Transverse colon (tissue), 4 donors: ENCODE results near the gene TSG101.

ENCODE experiments used
- CTCF ChIP-seq, 5 experiments: fragments of 200-600 bp in 3 of 5; fragments of 450-650 bp in 2 of 5; sonication (generic) in 3 of 5; IDR thresholded peaks; 1 replicate in 2 of 5; 2 replicates in 3 of 5; pipeline ENCODE4 v1.5.1; 2016 to 2017; ENCODE audit warnings: antibody characterized with exemption in 5 of 5, inconsistent platforms in 3 of 5, mild to moderate bottlenecking in 2 of 5, moderate library complexity in 1 of 5
- POLR2A ChIP-seq: fragments of 450-650 bp; IDR thresholded peaks from one replicate; pipeline ENCODE4 v1.6.1; 2016; ENCODE audit warnings: antibody characterized with exemption, mild to moderate bottlenecking, moderate library complexity
- POLR2AphosphoS5 ChIP-seq, 3 donors: sonication (generic); formaldehyde crosslinking; IDR thresholded peaks; one replicate each; pipeline ENCODE4 v1.6.1; 2016; ENCODE audit warnings: antibody characterized with exemption in 3 of 3

- TF ChIP-seq CTCF (IDR thresholded peaks at IDR 0.05) (no peak), POLR2A (no peak), POLR2AphosphoS5 (IDR thresholded peaks at IDR 0.05) (no peak)
These were observed 33.9 kb downstream of the TSG101 start for GRCh38 chr11:18492888-18493287.
